Measurements from ENCODE around the gene NEO1. TPM values are rescaled to one million over a fixed set of nuclear protein-coding genes. Genes with fewer than 3 reads are reported as not detected.
"Not testable (repeated sequence)": the region's sequence is repeated elsewhere in the genome, so short reads cannot be mapped to it uniquely, and the experiment has no call there.

NEO1 gene
- total RNA-seq, 1 donor from 2014 or later: 2.3 TPM

DNA sequence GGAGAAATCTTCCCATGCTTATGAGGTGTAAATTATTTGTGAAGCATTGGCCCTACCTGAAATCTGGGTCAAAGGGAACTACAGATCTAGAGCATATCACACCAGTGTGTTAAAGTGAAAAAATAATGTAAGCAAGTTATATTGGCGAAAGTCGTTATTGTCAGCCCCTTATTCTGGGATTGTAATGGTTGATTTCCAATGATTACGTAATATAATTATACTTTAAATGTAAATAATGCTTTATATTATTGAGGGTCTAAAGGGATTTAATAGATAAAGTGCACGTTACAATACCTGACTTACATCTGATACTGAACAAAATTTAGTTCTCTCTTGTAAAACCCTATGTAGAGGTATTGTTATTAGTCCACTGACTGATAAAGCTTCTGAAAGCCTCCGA lies 101.2 kb downstream of the NEO1 start:
- intact Hi-C loops (cut with micrococcal nuclease): no loop called here
- POLR2A ChIA-PET: no interaction called here
- no peak for DNase-seq

DNA sequence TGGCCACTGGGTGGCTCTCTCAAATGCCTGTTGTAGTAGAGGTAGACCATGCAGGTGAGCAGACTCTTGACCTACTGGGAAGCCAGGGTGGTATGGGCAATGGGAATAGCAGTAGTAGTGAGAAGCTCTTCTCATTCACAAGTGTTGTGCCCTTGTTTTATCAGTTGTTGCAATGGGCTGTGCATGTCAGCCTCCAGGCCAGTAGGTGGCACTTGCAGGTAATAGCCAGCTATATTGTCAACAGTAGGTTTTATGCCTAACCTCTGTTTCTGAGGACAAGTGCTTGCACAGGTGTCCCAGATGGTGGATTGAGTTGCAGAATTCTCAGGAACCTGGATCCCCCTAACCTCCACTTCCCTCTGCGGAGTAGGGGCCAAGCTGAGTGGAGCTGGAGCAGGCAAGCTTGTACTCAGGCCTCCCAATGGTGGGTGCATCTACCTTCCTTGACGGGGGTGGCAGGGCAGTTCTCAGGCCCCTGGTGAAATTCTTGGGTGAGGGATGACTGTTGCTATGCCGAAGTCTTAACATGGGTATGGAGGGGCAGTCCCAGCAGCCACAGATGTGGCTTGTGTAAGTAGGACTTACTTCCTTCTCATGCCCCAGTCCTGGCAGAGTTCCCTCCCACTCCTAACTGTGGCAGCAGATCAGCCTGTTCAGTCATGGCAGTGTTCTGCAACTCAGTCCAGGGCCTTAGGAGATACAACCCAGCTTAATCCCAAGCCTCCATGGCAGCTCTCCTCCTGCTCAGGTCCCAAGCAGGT lies 104.3 kb downstream of the NEO1 start:
- Mint-ChIP-seq H3K4me3 (no peak overlapping the region), H3K27ac (no peak overlapping the region), H3K9me3 (peaks cover 21% of the 10 kb centered on the region), H3K27me3 (peaks cover 8% of the 10 kb centered on the region), H3K4me1 (no peaks in the 10 kb centered on the region), H3K36me3 (ENCODE audit: low read depth) (no peaks in the 10 kb centered on the region)
- ATAC-seq (ENCODE audit: low read depth): no peak
- TF ChIP-seq, protein P1, sequence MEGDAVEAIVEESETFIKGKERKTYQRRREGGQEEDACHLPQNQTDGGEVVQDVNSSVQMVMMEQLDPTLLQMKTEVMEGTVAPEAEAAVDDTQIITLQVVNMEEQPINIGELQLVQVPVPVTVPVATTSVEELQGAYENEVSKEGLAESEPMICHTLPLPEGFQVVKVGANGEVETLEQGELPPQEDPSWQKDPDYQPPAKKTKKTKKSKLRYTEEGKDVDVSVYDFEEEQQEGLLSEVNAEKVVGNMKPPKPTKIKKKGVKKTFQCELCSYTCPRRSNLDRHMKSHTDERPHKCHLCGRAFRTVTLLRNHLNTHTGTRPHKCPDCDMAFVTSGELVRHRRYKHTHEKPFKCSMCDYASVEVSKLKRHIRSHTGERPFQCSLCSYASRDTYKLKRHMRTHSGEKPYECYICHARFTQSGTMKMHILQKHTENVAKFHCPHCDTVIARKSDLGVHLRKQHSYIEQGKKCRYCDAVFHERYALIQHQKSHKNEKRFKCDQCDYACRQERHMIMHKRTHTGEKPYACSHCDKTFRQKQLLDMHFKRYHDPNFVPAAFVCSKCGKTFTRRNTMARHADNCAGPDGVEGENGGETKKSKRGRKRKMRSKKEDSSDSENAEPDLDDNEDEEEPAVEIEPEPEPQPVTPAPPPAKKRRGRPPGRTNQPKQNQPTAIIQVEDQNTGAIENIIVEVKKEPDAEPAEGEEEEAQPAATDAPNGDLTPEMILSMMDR (IDR thresholded peaks at IDR 0.05): no peak
- ChIA-PET CTCF (no interaction called here), POLR2A (no interaction called here)
- DNase-seq: no peak
- intact Hi-C loops (cut with micrococcal nuclease): no loop called here

More for the DNA sequence above, 101.2 kb downstream of the NEO1 start:
- Mint-ChIP-seq H3K27ac (no peak overlapping the region), H3K4me1 (no peaks in the 10 kb centered on the region), H3K4me3 (no peak overlapping the region), H3K27me3 (no peaks in the 10 kb centered on the region), H3K36me3 (ENCODE audit: low read depth) (peaks cover 2% of the 10 kb centered on the region), H3K9me3 (peaks cover 29% of the 10 kb centered on the region)
- ATAC-seq (ENCODE audit: low read depth): no peak
- TF ChIP-seq, protein P1 (IDR thresholded peaks at IDR 0.05): no peak
- CTCF ChIA-PET: no interaction called here

DNA sequence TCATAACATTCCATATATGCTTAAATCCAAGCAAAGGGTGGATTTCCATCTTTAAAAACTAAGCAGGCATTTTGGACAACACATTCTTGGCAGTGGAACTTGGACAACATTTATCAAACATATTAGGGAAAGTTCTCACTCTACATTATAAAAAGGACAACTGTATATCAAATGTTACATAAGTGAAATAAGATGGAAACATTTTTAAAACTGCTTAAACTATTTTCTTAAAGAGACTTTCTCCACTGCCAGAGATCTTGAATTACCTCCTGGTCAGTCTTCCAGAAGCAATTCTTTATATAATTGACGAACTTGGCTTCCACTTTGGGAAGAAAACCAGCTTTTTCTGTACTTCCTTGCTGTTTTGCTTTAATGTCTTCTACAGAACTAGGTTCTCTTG lies 109.3 kb downstream of the NEO1 start:
- TF ChIP-seq, protein P1 (IDR thresholded peaks at IDR 0.05): no peak
- Mint-ChIP-seq H3K4me3 (no peak overlapping the region), H3K27ac (no peak overlapping the region), H3K4me1 (no peaks in the 10 kb centered on the region), H3K27me3 (peaks cover 11% of the 10 kb centered on the region), H3K36me3 (ENCODE audit: low read depth) (no peaks in the 10 kb centered on the region), H3K9me3 (peaks cover 15% of the 10 kb centered on the region)
- POLR2A ChIA-PET: no interaction called here
- DNase-seq (no peak), ATAC-seq (ENCODE audit: low read depth) (no peak)
- intact Hi-C loops (cut with micrococcal nuclease): no loop called here
- CTCF ChIA-PET: no interaction called here

DNA sequence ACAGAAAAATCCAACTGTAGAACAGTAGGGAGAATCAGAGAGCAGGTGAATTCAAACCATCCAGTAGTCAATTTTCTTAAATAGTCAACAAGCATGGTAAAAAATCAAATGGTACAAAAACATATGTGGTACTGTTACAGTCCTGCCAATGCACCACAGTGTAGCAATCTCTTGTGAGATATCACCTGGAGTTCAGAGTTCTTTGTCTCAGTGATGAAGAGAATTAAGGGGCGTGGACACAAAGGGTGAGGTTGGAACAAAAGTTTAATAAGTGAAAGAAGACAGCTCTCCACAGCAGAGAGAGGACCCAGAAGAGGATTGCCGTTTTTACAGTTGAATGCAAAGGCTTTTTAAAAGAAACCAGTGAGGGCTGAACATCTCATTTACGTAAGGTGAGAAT lies 113.2 kb downstream of the NEO1 start:
- Mint-ChIP-seq H3K27ac (no peak overlapping the region), H3K9me3 (peaks cover 13% of the 10 kb centered on the region), H3K4me1 (no peaks in the 10 kb centered on the region), H3K27me3 (peaks cover 13% of the 10 kb centered on the region), H3K36me3 (ENCODE audit: low read depth) (no peaks in the 10 kb centered on the region), H3K4me3 (no peak overlapping the region)
- ChIA-PET CTCF (no interaction called here), POLR2A (no interaction called here)
- ATAC-seq (ENCODE audit: low read depth): no peak
- no peak for DNase-seq
- TF ChIP-seq, protein P1 (IDR thresholded peaks at IDR 0.05): no peak
- intact Hi-C loops (cut with micrococcal nuclease): no loop called here

DNA sequence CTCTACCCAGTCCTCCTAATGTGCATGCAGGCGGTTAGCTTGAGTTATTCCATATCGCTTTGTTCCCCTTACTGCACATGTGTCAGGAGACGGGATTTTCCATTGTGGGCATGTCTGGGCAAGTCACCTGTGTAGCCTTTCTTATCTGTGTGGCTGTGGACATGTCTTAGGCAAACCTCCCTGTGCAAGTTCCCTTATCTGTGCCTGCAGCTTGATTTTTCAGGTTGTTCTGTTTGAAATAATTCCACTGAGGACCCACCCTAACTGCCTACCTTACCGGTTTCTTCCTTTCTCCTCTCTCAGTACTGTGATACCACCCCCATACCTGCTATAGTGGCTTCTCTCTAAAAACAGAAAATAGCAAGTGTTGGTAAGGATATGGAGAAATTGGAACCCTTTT lies 113.6 kb downstream of the NEO1 start:
- intact Hi-C loops (cut with micrococcal nuclease): no loop called here
- H3K9me3 Mint-ChIP-seq: peaks cover 13% of the 10 kb centered on the region
- ChIA-PET POLR2A (no interaction called here), CTCF (no interaction called here)
- H3K4me3 Mint-ChIP-seq: no peak overlapping the region
- H3K27ac Mint-ChIP-seq: no peak overlapping the region
- no peaks in the 10 kb centered on the region for H3K36me3 Mint-ChIP-seq (ENCODE audit: low read depth)
- no peak for ATAC-seq (ENCODE audit: low read depth)
- H3K27me3 Mint-ChIP-seq: peaks cover 12% of the 10 kb centered on the region
- no peaks in the 10 kb centered on the region for H3K4me1 Mint-ChIP-seq
- no peak for DNase-seq
- TF ChIP-seq, protein P1 (IDR thresholded peaks at IDR 0.05): no peak

DNA sequence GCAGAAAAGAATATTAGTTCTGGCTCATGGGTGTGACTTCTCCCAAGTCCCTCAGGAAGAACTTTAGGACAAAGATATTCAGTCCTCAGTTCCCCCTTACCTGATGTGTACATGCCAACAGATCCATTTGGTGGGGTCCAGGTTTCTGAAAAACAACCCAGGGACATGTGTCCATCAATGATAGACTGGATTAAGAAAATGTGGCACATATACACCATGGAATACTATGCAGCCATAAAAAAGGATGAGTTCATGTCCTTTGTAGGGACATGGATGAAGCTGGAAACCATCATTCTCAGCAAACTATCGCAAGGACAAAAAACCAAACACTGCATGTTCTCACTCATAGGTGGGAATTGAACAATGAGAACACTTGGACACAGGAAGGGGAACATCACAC lies 114.4 kb downstream of the NEO1 start:
- CTCF ChIA-PET; H3K4me1 Mint-ChIP-seq; DNase-seq; H3K4me3 Mint-ChIP-seq; intact Hi-C loops (cut with micrococcal nuclease); POLR2A ChIA-PET; H3K27ac Mint-ChIP-seq; H3K27me3 Mint-ChIP-seq; H3K36me3 Mint-ChIP-seq (ENCODE audit: low read depth); ATAC-seq (ENCODE audit: low read depth): not testable (repeated sequence)
- H3K9me3 Mint-ChIP-seq: peaks cover 13% of the 10 kb centered on the region

All from activated B cell treated with CpG ODN at 0.5 μM for 24 hours (primary cell).